ENCODE results near the gene USP13. TPM values are rescaled to one million over a fixed set of nuclear protein-coding genes. Genes with fewer than 3 reads are reported as not detected.
A peak's percentile ranks its signal among the peaks of the same experiment; 100 is the strongest.

USP13 gene
- total and polyA plus RNA-seq, 2 donors from 2014 or later = 3.0 to 9.0 TPM

DNA sequence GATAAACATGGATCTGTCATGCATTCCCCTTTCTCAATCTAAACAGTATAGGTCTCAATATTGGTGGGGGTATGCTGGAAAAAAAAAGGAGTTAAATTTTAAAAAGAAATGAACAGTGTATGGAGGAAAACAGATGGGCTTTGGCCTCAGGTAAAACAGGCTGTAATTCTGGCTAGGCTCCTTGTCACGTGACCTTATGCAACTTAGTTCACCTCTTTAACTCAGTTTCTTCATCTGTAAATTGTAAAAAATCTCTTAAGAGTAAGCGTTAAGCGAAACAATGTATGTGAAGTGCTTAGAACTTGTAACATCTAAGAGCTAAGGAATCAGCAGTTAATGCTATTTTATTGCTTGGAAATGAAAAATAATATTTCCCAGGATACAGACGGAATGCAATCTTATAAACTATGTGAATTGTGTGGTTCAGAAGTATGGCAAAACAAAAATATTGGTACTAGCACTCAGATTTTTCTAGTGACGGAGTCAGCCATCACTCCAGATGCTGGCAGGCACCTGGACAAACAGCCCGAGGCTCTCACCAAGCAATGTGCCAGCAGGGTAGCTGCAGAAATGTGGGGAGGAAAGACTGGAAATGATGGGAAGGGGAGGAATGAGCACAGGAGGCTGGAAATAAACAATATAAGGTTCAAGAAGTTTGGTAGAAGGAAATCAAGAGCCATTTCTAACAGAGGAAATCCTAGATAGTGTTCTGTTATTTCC, 172.8 kb downstream of the USP13 start:
- H3K9me3 ChIP-seq (ENCODE audit: control insufficient read depth in 2 of 3, insufficient read depth in 1 of 3, low read length in 3 of 3) = no peaks in the 10 kb centered on the region
- TF ChIP-seq, protein P1, sequence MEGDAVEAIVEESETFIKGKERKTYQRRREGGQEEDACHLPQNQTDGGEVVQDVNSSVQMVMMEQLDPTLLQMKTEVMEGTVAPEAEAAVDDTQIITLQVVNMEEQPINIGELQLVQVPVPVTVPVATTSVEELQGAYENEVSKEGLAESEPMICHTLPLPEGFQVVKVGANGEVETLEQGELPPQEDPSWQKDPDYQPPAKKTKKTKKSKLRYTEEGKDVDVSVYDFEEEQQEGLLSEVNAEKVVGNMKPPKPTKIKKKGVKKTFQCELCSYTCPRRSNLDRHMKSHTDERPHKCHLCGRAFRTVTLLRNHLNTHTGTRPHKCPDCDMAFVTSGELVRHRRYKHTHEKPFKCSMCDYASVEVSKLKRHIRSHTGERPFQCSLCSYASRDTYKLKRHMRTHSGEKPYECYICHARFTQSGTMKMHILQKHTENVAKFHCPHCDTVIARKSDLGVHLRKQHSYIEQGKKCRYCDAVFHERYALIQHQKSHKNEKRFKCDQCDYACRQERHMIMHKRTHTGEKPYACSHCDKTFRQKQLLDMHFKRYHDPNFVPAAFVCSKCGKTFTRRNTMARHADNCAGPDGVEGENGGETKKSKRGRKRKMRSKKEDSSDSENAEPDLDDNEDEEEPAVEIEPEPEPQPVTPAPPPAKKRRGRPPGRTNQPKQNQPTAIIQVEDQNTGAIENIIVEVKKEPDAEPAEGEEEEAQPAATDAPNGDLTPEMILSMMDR (IDR thresholded peaks at IDR 0.05; ENCODE audit: borderline replicate concordance, extremely low read depth, insufficient read depth) = no peak
- DNase-seq = no peak
- H3K27me3 ChIP-seq (ENCODE audit: control insufficient read depth, insufficient read depth, low read length) = no peaks in the 10 kb centered on the region
- H3K4me3 ChIP-seq (ENCODE audit: low read length in 3 of 3) = no peak overlapping the region
- peaks cover 0 to 3% (median 0%) of the 10 kb centered on the region in 3 donors for H3K4me1 ChIP-seq (ENCODE audit: control insufficient read depth in 2 of 3, insufficient read depth in 2 of 3, low read depth in 1 of 3, low read length in 3 of 3)
- no peak overlapping the region for H3K9ac ChIP-seq (ENCODE audit: low read length in 3 of 3)
- peak overlapping the region in 1 of 2 donors; percentile 3 for H3K27ac ChIP-seq (ENCODE audit: low read depth in 2 of 2, low read length in 2 of 2)
- H3K36me3 ChIP-seq (ENCODE audit: control insufficient read depth in 2 of 3, insufficient read depth in 3 of 3, low read length in 3 of 3) = no peaks in the 10 kb centered on the region
- intact Hi-C loops (cut with DNase I) = no loop called here
- FAIRE-seq = no peak

DNA sequence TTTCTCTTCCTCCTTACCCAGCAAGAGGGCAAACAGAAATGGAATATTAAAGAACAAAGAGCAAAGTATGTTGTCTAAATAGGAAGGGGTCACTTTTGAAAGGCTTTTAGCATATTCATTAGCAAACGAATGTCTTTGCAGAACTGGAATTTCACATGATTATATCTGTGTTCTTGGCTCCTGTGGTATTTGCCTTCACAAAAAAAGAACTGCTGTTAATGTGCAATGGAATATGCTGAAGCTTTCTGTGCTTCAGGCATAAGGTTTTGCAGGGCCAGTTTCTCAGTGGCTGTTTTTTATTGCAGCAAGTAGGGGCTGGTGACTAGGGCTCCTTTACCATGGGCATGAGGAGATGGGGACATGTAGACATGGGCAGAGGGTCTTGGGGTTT, 173.4 kb downstream of the USP13 start:
- FAIRE-seq = no peak
- H3K9ac ChIP-seq (ENCODE audit: low read length in 3 of 3) = no peak overlapping the region
- peaks cover 0 to 3% (median 0%) of the 10 kb centered on the region in 3 donors for H3K4me1 ChIP-seq (ENCODE audit: control insufficient read depth in 2 of 3, insufficient read depth in 2 of 3, low read depth in 1 of 3, low read length in 3 of 3)
- intact Hi-C loops (cut with DNase I) = no loop called here
- no peak overlapping the region for H3K4me3 ChIP-seq (ENCODE audit: low read length in 3 of 3)
- peak in 2 of 5 donors; percentile 4 to 12 for DNase-seq
- TF ChIP-seq, protein P1 (IDR thresholded peaks at IDR 0.05; ENCODE audit: borderline replicate concordance, extremely low read depth, insufficient read depth) = no peak
- H3K27ac ChIP-seq (ENCODE audit: low read depth in 2 of 2, low read length in 2 of 2) = peak overlapping the region in 1 of 2 donors; percentile 18
- no peaks in the 10 kb centered on the region for H3K36me3 ChIP-seq (ENCODE audit: control insufficient read depth in 2 of 3, insufficient read depth in 3 of 3, low read length in 3 of 3)
- no peaks in the 10 kb centered on the region for H3K27me3 ChIP-seq (ENCODE audit: control insufficient read depth, insufficient read depth, low read length)
- no peaks in the 10 kb centered on the region for H3K9me3 ChIP-seq (ENCODE audit: control insufficient read depth in 2 of 3, insufficient read depth in 1 of 3, low read length in 3 of 3)

DNA sequence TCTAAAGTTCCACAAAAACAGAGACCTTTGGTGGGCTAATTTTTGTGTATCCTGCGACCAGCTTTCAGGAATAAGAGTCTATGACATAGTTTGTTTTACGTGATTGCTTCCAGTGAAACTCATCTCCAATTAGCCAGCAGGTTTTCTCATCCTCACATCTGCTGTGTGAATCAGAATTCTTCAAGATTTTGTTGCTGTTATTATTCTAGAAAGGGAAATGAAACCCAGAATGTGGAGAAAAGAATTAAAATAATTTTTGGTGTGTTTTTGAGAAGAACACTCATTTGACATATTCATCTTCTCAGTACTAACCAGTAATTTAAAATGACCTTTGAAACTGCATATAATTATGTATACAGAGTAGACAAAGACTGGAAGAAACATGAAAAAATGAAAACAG, 175.9 kb downstream of the USP13 start:
- no peak for FAIRE-seq
- peaks cover 0 to 3% (median 0%) of the 10 kb centered on the region in 3 donors for H3K4me1 ChIP-seq (ENCODE audit: control insufficient read depth in 2 of 3, insufficient read depth in 2 of 3, low read depth in 1 of 3, low read length in 3 of 3)
- H3K27me3 ChIP-seq (ENCODE audit: control insufficient read depth, insufficient read depth, low read length) = no peaks in the 10 kb centered on the region
- no peak overlapping the region for H3K9ac ChIP-seq (ENCODE audit: low read length in 3 of 3)
- DNase-seq = no peak
- intact Hi-C loops (cut with DNase I) = no loop called here
- H3K36me3 ChIP-seq (ENCODE audit: control insufficient read depth in 2 of 3, insufficient read depth in 3 of 3, low read length in 3 of 3) = no peaks in the 10 kb centered on the region
- H3K27ac ChIP-seq (ENCODE audit: low read depth in 2 of 2, low read length in 2 of 2) = no peak overlapping the region
- TF ChIP-seq, protein P1 (IDR thresholded peaks at IDR 0.05; ENCODE audit: borderline replicate concordance, extremely low read depth, insufficient read depth) = no peak
- H3K4me3 ChIP-seq (ENCODE audit: low read length in 3 of 3) = no peak overlapping the region
- H3K9me3 ChIP-seq (ENCODE audit: control insufficient read depth in 2 of 3, insufficient read depth in 1 of 3, low read length in 3 of 3) = no peaks in the 10 kb centered on the region
